Liver (tissue), 9 donors: Measurements from ENCODE around the gene LMLN. TPM values are rescaled to one million over a fixed set of nuclear protein-coding genes. Genes with fewer than 3 reads are reported as not detected.

Experiments used
- DNase-seq: peaks from one replicate; pipeline ENCODE4 v3.0.0-alpha.2; 2017; ENCODE audit warnings: low spot score
- H3K27ac ChIP-seq, 2 donors: one replicate each; pipeline ENCODE4 v1.7.0; 2013; ENCODE audit warnings: inconsistent platforms in 2 of 2, low read length in 2 of 2, control low read depth in 1 of 2, low read depth in 1 of 2, mild to moderate bottlenecking in 1 of 2
- H3K27me3 ChIP-seq, 4 donors: one replicate each; pipeline versions ENCODE4 v1.6.1 to v1.7.0; 2013; ENCODE audit warnings: low read length in 3 of 4, inconsistent platforms in 1 of 4, mild to moderate bottlenecking in 1 of 4, moderate library complexity in 1 of 4; ENCODE audit not compliant: control insufficient read depth in 4 of 4, insufficient read depth in 4 of 4
- H3K36me3 ChIP-seq, 4 donors: one replicate each; pipeline versions ENCODE4 v1.6.1 to v1.7.0; 2013; ENCODE audit warnings: low read length in 3 of 4, mild to moderate bottlenecking in 3 of 4, low read depth in 1 of 4, moderate library complexity in 1 of 4; ENCODE audit not compliant: control insufficient read depth in 4 of 4, insufficient read depth in 3 of 4
- H3K4me1 ChIP-seq, 4 donors: one replicate each; pipeline versions ENCODE4 v1.6.1 to v1.7.0; 2013; ENCODE audit warnings: low read length in 3 of 4, mild to moderate bottlenecking in 3 of 4, moderate library complexity in 1 of 4; ENCODE audit not compliant: control insufficient read depth in 4 of 4, insufficient read depth in 4 of 4
- H3K4me3 ChIP-seq, 3 donors: one replicate each; pipeline versions ENCODE4 v1.6.1 to v1.7.0; 2013; ENCODE audit warnings: low read length in 3 of 3, control low read depth in 1 of 3, low read depth in 1 of 3, mild to moderate bottlenecking in 1 of 3
- H3K9ac ChIP-seq, 2 donors: one replicate each; pipeline ENCODE4 v1.7.0; 2013; ENCODE audit warnings: low read length in 2 of 2, mild to moderate bottlenecking in 2 of 2, moderate library complexity in 2 of 2, control low read depth in 1 of 2, low read depth in 1 of 2
- H3K9me3 ChIP-seq, 4 donors: one replicate each; pipeline versions ENCODE4 v1.6.1 to v1.7.0; 2013; ENCODE audit warnings: low read length in 3 of 4; ENCODE audit not compliant: control insufficient read depth in 4 of 4
- EGR1 ChIP-seq, 2 donors: IDR thresholded peaks; 2 replicates each; pipeline ENCODE4 v1.6.1; 2016 to 2018; ENCODE audit warnings: antibody characterized with exemption in 2 of 2, low read depth in 2 of 2
- FOXA1 ChIP-seq: IDR thresholded peaks from 2 replicates; pipeline ENCODE4 v1.6.1; 2016; ENCODE audit warnings: antibody characterized with exemption
- FOXA2 ChIP-seq: IDR thresholded peaks from 2 replicates; pipeline ENCODE4 v1.6.1; 2016; ENCODE audit warnings: antibody characterized with exemption
- GABPA ChIP-seq, 2 donors: IDR thresholded peaks in 1 of 2; conservative IDR thresholded peaks in 1 of 2; 2 replicates each; pipeline ENCODE4 v1.6.1; 2016; ENCODE audit warnings: antibody characterized with exemption in 2 of 2, mild to moderate bottlenecking in 1 of 2, moderate library complexity in 1 of 2
- HNF4A ChIP-seq, 2 donors: conservative IDR thresholded peaks; 2 replicates each; pipeline ENCODE4 v1.6.1; 2016; ENCODE audit warnings: antibody characterized with exemption in 2 of 2, mild to moderate bottlenecking in 2 of 2
- HNF4G ChIP-seq: IDR thresholded peaks from 2 replicates; pipeline ENCODE4 v1.6.1; 2016; ENCODE audit warnings: antibody characterized with exemption
- JUND ChIP-seq, 2 donors: IDR thresholded peaks; 2 replicates each; pipeline ENCODE4 v1.6.1; 2016; ENCODE audit warnings: antibody characterized with exemption in 2 of 2
- NR2F2 ChIP-seq: IDR thresholded peaks from 2 replicates; pipeline ENCODE4 v1.6.1; 2016; ENCODE audit warnings: antibody characterized with exemption
- RAD21 ChIP-seq, 2 donors: IDR thresholded peaks; 2 replicates each; pipeline ENCODE4 v1.6.1; 2016; ENCODE audit warnings: antibody characterized with exemption in 2 of 2, mild to moderate bottlenecking in 2 of 2
- RXRA ChIP-seq, 2 donors: IDR thresholded peaks; 2 replicates each; pipeline ENCODE4 v1.6.1; 2017 to 2018; ENCODE audit warnings: antibody characterized with exemption in 2 of 2, mild to moderate bottlenecking in 1 of 2
- SP1 ChIP-seq: IDR thresholded peaks from 2 replicates; pipeline ENCODE4 v1.6.1; 2018; ENCODE audit warnings: antibody characterized with exemption, mild to moderate bottlenecking
- TAF1 ChIP-seq: conservative IDR thresholded peaks from 2 replicates; pipeline ENCODE4 v1.6.1; 2016; ENCODE audit warnings: antibody characterized with exemption, mild to moderate bottlenecking
- YY1 ChIP-seq: IDR thresholded peaks from 2 replicates; pipeline ENCODE4 v1.6.1; 2016; ENCODE audit warnings: antibody characterized with exemption, mild to moderate bottlenecking
- ZBTB33 ChIP-seq: IDR thresholded peaks from 2 replicates; pipeline ENCODE4 v1.6.1; 2016; ENCODE audit warnings: antibody characterized with exemption
- WGBS: extraction: QIAGEN DNeasy Blood & Tissue Kit; methylation state at CpG from one replicate; pipeline ENCODE4 v1.1.7; 2013; 5-methylcytosine and 5-hydroxymethylcytosine counted together
- polyA plus RNA-seq, 2 donors: library from polyadenylated mRNA; stranded (reverse) in 1 of 2; unstranded in 1 of 2; fragments of 200-250 nt in 1 of 2; fragments of >200 nt in 1 of 2; fragmentation: Nextera tagmentation in 1 of 2; extraction: Ambion mirVana in 1 of 2; gene quantifications; one replicate each; pipeline versions ENCODE4 v1.2.1 to v1.2.3, GENCODE V29; 2013 to 2015
- total RNA-seq, 2 donors: library from RNA; depleted of rRNA; stranded (reverse); fragments of >200 nt; gene quantifications; one replicate each; pipeline ENCODE4 v1.2.3, GENCODE V29; 2014
- TF ChIP-seq, protein P1 (sequence below): IDR thresholded peaks from 2 replicates; pipeline ENCODE4 v1.6.1; 2016; ENCODE audit warnings: antibody characterized with exemption
- TF ChIP-seq, protein P2 (sequence below): IDR thresholded peaks from 2 replicates; pipeline ENCODE4 v1.6.1; 2016; ENCODE audit warnings: antibody characterized with exemption, mild to moderate bottlenecking
- donor health status: healthy.
- donor health status: healthy.
- donor health status: healthy.
- donor health status: healthy.
- donor health status: healthy.

LMLN gene
- total and polyA plus RNA-seq, 4 donors: 0.90 to 3.2 (median 1.8) TPM

DNA sequence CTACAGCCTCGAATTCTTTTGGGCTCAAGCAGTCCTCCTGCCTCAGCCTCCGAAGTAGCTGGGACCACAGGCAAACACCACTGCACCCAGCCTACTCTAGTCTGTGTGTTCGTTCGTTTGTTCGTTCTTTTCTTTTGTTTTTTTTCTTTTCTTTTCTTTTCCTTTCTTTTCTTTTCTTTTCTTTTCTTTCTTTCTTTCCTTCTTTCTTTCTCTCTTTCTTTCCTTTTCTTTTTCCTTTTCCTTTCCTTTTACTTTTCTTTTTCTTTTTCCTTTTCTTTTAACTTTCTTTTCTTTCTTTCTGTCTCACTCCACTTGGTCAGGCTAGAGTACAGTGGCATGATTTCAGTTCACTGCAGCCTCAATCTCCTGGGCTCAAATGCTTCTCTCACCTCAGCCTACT, 36.8 kb downstream of the LMLN start:
- no peaks in the 10 kb centered on the region for H3K4me1 ChIP-seq
- TF ChIP-seq HNF4A (conservative IDR thresholded peaks at IDR 0.05) (no peak), EGR1 (IDR thresholded peaks at IDR 0.05; ENCODE audit: low read depth in 2 of 2) (no peak), GABPA (IDR thresholded peaks at IDR 0.05 in 1 of 2, conservative IDR thresholded peaks at IDR 0.05 in 1 of 2) (no peak)
- no peak overlapping the region for H3K9ac ChIP-seq
- DNase-seq: no peak
- H3K27ac ChIP-seq: no peak overlapping the region
- H3K4me3 ChIP-seq: no peak overlapping the region
- no peaks in the 10 kb centered on the region for H3K27me3 ChIP-seq
- peaks cover 0 to 6% (median 4%) of the 10 kb centered on the region in 4 donors for H3K36me3 ChIP-seq
- H3K9me3 ChIP-seq: no peaks in the 10 kb centered on the region
- 93% methylated on average over 5 of the region's 5 CpGs for WGBS

DNA sequence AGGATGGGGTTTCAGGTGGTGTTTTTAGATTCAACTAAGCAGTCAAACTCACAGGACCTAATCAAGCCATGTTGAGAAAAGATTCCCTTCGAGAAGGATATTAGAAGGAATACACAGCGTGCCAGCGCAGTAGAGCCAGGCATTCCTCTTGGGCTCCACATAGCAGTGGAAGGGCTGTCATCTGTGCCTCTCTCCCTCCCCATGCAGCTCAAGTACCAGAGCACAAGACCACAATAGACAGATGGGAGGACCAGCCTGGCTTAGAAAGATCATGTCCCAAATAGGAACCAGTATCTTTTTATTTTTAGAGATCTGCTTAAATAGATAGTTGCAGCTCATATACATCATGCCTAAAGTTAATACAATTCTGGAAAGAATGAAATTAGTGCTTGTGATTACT, 37.9 kb downstream of the LMLN start:
- Histone ChIP-seq H3K27me3 (no peaks in the 10 kb centered on the region), H3K4me1 (no peaks in the 10 kb centered on the region), H3K27ac (no peak overlapping the region), H3K9ac (no peak overlapping the region), H3K4me3 (no peak overlapping the region), H3K36me3 (peaks cover 0 to 5% (median 2%) of the 10 kb centered on the region in 4 donors), H3K9me3 (no peaks in the 10 kb centered on the region)
- 98% methylated on average over 3 of the region's 3 CpGs for WGBS
- DNase-seq: no peak
- TF ChIP-seq, protein P1, sequence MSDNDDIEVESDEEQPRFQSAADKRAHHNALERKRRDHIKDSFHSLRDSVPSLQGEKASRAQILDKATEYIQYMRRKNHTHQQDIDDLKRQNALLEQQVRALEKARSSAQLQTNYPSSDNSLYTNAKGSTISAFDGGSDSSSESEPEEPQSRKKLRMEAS: no peak
- TF ChIP-seq EGR1 (IDR thresholded peaks at IDR 0.05; ENCODE audit: low read depth in 2 of 2): no peak
- TF ChIP-seq JUND (IDR thresholded peaks at IDR 0.05): no peak
- TF ChIP-seq RAD21 (IDR thresholded peaks at IDR 0.05): no peak
- TF ChIP-seq RXRA (IDR thresholded peaks at IDR 0.05): no peak
- no peak for TF ChIP-seq YY1
- no peak for TF ChIP-seq NR2F2
- TF ChIP-seq HNF4G: no peak
- TF ChIP-seq SP1: no peak
- no peak for TF ChIP-seq TAF1

DNA sequence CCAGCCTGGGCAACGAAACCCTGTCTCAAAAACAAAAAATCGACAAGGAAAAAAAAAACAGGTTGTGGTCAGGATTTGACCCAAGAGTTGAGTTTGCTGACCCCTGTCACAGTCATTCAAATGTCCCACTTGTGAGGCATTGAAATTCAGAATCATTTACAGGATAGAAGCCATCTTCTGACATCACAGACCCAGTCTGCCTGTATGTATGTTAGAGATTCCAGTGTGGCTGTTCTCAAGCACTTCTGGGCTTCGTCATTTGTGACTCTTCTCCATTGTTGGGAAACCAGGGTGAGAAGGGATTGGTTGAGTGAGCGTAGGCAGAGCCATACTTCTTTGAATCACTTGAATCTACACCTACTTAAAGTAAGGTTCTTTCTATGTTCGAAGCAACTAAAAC, 57.1 kb downstream of the LMLN start:
- Histone ChIP-seq H3K4me3 (no peak overlapping the region), H3K36me3 (no peaks in the 10 kb centered on the region), H3K9me3 (no peaks in the 10 kb centered on the region), H3K4me1 (no peaks in the 10 kb centered on the region), H3K27ac (no peak overlapping the region), H3K27me3 (no peaks in the 10 kb centered on the region), H3K9ac (no peak overlapping the region)
- WGBS: 95% methylated on average over 5 of the region's 5 CpGs
- no peak for DNase-seq
- TF ChIP-seq NR2F2 (no peak), ZBTB33 (no peak), TAF1 (no peak), HNF4A (conservative IDR thresholded peaks at IDR 0.05) (no peak), GABPA (IDR thresholded peaks at IDR 0.05 in 1 of 2, conservative IDR thresholded peaks at IDR 0.05 in 1 of 2) (no peak), RAD21 (IDR thresholded peaks at IDR 0.05) (no peak), HNF4G (no peak), EGR1 (IDR thresholded peaks at IDR 0.05; ENCODE audit: low read depth in 2 of 2) (no peak), YY1 (no peak), FOXA1 (no peak), FOXA2 (no peak), RXRA (IDR thresholded peaks at IDR 0.05) (no peak)
- TF ChIP-seq, protein P2, sequence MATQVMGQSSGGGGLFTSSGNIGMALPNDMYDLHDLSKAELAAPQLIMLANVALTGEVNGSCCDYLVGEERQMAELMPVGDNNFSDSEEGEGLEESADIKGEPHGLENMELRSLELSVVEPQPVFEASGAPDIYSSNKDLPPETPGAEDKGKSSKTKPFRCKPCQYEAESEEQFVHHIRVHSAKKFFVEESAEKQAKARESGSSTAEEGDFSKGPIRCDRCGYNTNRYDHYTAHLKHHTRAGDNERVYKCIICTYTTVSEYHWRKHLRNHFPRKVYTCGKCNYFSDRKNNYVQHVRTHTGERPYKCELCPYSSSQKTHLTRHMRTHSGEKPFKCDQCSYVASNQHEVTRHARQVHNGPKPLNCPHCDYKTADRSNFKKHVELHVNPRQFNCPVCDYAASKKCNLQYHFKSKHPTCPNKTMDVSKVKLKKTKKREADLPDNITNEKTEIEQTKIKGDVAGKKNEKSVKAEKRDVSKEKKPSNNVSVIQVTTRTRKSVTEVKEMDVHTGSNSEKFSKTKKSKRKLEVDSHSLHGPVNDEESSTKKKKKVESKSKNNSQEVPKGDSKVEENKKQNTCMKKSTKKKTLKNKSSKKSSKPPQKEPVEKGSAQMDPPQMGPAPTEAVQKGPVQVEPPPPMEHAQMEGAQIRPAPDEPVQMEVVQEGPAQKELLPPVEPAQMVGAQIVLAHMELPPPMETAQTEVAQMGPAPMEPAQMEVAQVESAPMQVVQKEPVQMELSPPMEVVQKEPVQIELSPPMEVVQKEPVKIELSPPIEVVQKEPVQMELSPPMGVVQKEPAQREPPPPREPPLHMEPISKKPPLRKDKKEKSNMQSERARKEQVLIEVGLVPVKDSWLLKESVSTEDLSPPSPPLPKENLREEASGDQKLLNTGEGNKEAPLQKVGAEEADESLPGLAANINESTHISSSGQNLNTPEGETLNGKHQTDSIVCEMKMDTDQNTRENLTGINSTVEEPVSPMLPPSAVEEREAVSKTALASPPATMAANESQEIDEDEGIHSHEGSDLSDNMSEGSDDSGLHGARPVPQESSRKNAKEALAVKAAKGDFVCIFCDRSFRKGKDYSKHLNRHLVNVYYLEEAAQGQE: no peak
- TF ChIP-seq, protein P1: no peak
